Head of caudate nucleus (tissue), 42 donors: ENCODE results near the gene SAE1.

ENCODE experiments used
- DNase-seq, 42 donors: peaks; one replicate each; pipeline versions ENCODE4 v3.0.0 to v3.0.0-alpha.2; 2020 to 2021; ENCODE audit warnings: mixed read lengths in 7 of 42
- intact Hi-C: fragments of 100-400 bp; cut with DNase I; formaldehyde crosslinking; loops from one replicate; pipeline ENCODE4 v1.15.0; 2022

The SAE1 gene

DNA sequence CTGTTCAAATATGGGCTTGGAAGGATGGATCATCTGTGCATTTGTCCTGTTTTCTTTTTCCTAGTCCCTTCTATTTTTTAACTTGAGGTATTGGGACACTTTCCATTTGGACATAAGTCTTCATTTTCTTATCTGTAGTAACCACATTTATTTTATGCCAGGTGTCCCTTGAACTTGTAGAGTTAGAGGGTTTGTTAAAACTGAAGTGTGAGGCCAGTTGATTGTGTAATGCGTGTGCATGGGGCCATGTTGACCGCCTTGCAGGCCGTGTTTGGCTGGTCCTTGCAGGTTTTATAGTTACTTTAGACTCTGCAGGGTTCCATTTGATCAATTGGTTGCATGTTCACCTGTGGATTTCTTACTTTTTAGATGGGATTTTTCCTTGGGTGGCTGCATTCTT, 21.0 kb downstream of the SAE1 start:
- intact Hi-C loops: no loop called here
- no peak for DNase-seq

- intact Hi-C loops: no loop called here
- no peak for DNase-seq
Measured at GRCh38 chr19:47152205-47152604, 21.6 kb downstream of the SAE1 start.

GRCh38 chr19:47152632-47153031, 22.0 kb downstream of the SAE1 start:
- no peak for DNase-seq

DNA sequence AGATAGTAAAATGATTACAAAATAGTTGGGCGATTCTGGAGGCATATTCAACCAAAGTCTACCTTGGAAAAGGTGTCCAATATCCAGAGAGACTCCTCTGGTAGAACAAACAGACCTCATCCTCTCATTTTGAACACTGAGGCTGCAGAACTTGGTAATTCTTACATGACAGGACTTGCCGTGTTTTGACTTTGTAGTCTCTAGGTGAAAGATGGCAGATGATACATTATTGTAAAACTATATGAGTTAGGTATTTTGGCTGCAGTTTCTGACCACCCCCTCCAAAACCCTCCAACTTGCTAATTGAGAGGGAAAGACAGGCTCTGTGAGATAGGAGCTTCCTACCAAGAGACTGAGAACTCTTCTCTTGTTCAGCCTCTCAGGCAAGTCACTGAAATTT, 22.6 kb downstream of the SAE1 start:
- intact Hi-C loops: no loop called here
- no peak for DNase-seq

More at GRCh38 chr19:47152632-47153031, 22.0 kb downstream of the SAE1 start:
- intact Hi-C loops: no loop called here

- no peak for DNase-seq
- intact Hi-C loops: no loop called here
Measured at GRCh38 chr19:47155148-47155547, 24.5 kb downstream of the SAE1 start.

GRCh38 chr19:47156861-47157430, 26.3 kb downstream of the SAE1 start:
- DNase-seq: no peak
- intact Hi-C loops: no loop called here

GRCh38 chr19:47157431-47158321, 27.0 kb downstream of the SAE1 start:
- intact Hi-C loops: no loop called here
- DNase-seq: peak in 2 of 42 donors; percentile 1 to 43

- DNase-seq: no peak
- intact Hi-C loops: no loop called here
Measured at GRCh38 chr19:47158367-47158791, 27.7 kb downstream of the SAE1 start.

DNA sequence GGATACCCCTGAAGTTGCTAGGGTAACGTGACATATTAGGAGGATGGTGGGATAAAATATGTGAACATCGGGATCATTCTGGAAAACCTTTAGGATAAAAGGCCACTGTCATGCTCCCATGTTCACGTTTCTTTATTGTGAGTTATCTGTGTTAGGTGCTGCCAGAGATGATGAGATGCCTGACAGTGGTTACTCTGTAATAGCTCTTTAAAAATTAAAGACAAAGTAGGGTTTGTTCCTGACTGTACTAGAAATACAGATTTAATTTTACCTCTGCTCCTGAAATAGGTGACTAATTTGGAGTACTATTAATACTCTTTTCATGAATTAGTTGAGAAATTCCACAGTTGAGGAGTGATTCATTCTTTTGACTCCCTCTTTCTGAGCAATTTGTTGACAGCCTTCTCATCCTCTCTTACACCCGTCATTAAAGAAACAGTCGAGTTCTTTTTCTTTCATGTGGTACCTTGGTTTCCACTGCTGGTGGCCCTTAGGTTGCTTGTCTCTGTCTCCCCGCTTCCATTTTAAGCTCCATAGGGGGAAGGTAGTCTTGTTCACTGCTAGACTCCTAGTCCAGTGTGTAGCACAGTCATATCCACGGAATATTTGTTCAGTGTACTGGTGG, 28.4 kb downstream of the SAE1 start:
- DNase-seq: peak in 1 of 42 donors; percentile 5
- intact Hi-C loops: no loop called here

DNA sequence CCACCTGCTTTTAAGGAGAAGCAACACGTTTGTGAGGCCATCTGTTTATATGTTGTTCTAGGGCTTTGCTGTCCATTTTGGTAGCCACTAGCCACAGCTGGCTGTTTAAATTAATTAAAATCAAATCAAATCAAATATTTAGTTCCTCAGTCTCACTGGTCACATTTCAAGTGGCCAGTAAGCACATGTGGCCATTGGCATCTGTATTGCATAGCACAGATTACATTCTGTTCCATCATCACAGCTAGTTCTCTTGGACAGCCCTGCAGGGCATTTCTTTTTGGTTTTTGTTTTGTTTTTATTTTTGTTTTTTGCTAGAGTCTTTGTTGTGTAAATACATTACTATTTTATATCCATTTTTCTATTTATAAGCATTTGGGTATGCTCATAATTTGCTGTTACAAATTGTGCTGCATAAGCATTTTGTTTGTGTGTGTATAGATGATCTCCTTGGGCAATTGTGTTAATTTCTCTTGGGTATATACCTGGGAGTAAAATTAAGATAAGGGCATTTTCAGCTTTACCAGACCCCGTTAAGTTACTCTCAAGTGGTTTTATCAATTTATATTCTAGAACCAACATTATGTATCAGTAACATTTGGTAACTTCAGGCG, 31.3 kb downstream of the SAE1 start:
- intact Hi-C loops: no loop called here
- DNase-seq: no peak

DNA sequence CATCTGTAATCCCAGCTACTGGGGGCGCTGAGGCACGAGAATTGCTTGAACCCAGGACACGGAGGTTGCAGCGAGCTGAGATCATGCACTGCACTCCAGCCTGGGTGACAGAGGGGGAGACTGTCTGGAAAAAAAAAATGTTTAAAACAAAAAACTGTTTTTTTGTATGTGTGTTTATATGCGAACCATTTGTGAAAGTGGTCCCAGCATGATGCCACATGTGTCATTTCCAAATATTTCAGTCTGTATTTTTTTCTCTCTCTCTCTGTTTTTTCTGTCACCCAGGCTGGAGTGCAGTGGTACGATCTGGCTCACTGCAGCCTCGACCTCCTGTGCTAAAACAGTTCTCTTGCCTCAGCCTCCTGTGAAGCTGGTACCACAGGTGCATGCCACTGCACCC, 37.4 kb downstream of the SAE1 start:
- DNase-seq: no peak
- intact Hi-C loops: no loop called here

DNA sequence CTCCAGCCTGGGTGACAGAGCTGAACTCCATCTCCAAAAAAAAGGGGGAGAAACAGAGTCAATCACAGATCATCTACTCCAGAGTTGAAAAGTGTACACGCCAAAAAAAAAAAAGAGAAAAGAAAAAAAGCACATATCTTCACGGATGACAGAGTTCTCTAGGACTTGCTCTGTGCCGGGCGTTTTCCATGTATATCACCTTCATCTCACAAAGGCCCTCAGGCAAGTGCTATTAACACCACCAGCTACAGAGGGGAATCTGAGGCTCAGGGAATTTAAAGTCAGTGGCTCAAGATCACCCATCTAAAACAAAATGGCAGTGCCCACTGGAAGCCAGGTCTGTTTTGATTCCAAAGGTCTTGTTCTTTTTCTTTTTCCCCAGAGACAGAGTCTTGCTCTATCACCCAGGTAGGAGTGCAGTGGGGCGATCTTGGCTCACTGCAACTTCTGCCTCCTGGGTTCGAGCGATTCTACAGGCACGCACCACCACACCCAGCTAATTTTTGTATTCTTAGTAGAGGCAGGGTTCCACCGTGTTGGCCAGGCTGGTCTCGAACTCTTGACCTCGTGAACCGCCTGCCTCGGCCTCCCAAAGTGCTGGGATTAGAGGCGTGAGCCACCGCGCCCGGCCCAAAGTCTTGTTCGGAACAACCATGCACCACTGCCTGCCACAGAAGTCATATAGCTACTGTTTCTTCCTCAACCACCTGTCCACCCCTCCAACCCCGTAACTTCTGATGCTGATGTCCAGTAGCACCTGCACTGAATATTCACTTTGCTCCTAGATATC, 42.2 kb downstream of the SAE1 start:
- intact Hi-C loops: no loop called here
- DNase-seq: no peak

- DNase-seq: no peak
- intact Hi-C loops: no loop called here
Measured at GRCh38 chr19:47176071-47176626, 45.5 kb downstream of the SAE1 start.

- intact Hi-C loops: no loop called here
- DNase-seq: no peak
Measured at GRCh38 chr19:47176627-47177090, 46.0 kb downstream of the SAE1 start.

- intact Hi-C loops: no loop called here
- no peak for DNase-seq
Measured at GRCh38 chr19:47179653-47180310, 49.1 kb downstream of the SAE1 start.

GRCh38 chr19:47183601-47184000, 53.0 kb downstream of the SAE1 start:
- peak in 25 of 42 donors; percentile 1 to 56 (median 20) for DNase-seq
- intact Hi-C loops: no loop called here

GRCh38 chr19:47186446-47187334, 56.1 kb downstream of the SAE1 start:
- intact Hi-C loops: no loop called here
- no peak for DNase-seq
